ENCODE data around the gene COL4A3.

DNA sequence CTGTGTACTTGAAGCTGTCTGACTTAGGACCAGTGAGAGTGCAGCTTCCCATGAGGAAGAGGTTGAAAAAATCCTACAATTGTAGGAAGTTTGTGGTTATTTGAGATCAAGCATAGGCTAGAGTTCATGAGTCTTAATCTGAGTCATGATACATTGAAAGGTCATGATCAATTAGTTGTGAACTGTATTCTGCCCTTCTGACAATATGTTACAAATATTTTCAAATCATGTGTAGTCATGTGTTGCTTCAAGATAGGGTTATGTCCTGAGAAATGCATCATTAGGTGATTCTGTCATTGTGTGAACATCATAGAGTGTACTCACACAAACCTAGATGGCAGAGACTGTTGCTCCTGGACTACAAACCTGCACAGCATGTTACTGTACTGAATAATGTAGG is 92.2 kb downstream of the COL4A3 start:
- no peak for TF ChIP-seq POLR2AphosphoS5 (IDR thresholded peaks at IDR 0.05; ENCODE audit: insufficient read depth, low read depth, low read length)
- TF ChIP-seq, protein P1, sequence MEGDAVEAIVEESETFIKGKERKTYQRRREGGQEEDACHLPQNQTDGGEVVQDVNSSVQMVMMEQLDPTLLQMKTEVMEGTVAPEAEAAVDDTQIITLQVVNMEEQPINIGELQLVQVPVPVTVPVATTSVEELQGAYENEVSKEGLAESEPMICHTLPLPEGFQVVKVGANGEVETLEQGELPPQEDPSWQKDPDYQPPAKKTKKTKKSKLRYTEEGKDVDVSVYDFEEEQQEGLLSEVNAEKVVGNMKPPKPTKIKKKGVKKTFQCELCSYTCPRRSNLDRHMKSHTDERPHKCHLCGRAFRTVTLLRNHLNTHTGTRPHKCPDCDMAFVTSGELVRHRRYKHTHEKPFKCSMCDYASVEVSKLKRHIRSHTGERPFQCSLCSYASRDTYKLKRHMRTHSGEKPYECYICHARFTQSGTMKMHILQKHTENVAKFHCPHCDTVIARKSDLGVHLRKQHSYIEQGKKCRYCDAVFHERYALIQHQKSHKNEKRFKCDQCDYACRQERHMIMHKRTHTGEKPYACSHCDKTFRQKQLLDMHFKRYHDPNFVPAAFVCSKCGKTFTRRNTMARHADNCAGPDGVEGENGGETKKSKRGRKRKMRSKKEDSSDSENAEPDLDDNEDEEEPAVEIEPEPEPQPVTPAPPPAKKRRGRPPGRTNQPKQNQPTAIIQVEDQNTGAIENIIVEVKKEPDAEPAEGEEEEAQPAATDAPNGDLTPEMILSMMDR (IDR thresholded peaks at IDR 0.05; ENCODE audit: extremely low read depth in 1 of 2, insufficient read depth in 1 of 2, low read depth in 1 of 2, low read length in 2 of 2), result no peak
- TF ChIP-seq EZH2 (IDR thresholded peaks at IDR 0.05; ENCODE audit: borderline replicate concordance, low read depth, low read length, severe bottlenecking), result no peak
- TF ChIP-seq POLR2A (IDR thresholded peaks at IDR 0.05; ENCODE audit: low read depth, low read length), result no peak
- TF ChIP-seq, protein P2, sequence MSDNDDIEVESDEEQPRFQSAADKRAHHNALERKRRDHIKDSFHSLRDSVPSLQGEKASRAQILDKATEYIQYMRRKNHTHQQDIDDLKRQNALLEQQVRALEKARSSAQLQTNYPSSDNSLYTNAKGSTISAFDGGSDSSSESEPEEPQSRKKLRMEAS (IDR thresholded peaks at IDR 0.05; ENCODE audit: insufficient read depth, insufficient read length), result no peak
- no peak for TF ChIP-seq GATA2 (IDR thresholded peaks at IDR 0.05; ENCODE audit: insufficient read depth, insufficient read length, low read depth, low read length)
- no peak for TF ChIP-seq JUN (IDR thresholded peaks at IDR 0.05; ENCODE audit: borderline replicate concordance, insufficient read depth, insufficient read length, low read depth)
